ENCODE results near the gene SEL1L.

- TF ChIP-seq HOXA7 (CRISPR knock-in tag; IDR thresholded peaks at IDR 0.05) (no peak), CTCF (CRISPR knock-in tag; IDR thresholded peaks at IDR 0.05) (no peak), POLR2G (IDR thresholded peaks at IDR 0.05; ENCODE audit: low read depth, low read length) (no peak), ZNF18 (CRISPR knock-in tag; IDR thresholded peaks at IDR 0.05; ENCODE audit: insufficient replicate concordance) (no peak)
Observed at GRCh38 chr14:81446279-81447007, 87.2 kb downstream of the SEL1L start.
